GM12865 (cell line): Measurements from ENCODE around the gene SLC25A29.

Experiments
- DNase-seq: peaks from one replicate; pipeline ENCODE4 v3.0.0; 2010; ENCODE audit warnings: low read depth
- H3K4me3 ChIP-seq: 2 replicates; pipeline ENCODE4 v1.5.1; 2011; ENCODE audit warnings: mild to moderate bottlenecking, low read depth, low read length, control low read depth
- TF ChIP-seq, protein P1 (sequence below): IDR thresholded peaks from 2 replicates; pipeline ENCODE4 v1.5.1; 2011; ENCODE audit warnings: low read length, control low read depth, low read depth, inconsistent platforms; ENCODE audit not compliant: insufficient read depth; ENCODE audit errors: missing control alignments

Gene SLC25A29

DNA sequence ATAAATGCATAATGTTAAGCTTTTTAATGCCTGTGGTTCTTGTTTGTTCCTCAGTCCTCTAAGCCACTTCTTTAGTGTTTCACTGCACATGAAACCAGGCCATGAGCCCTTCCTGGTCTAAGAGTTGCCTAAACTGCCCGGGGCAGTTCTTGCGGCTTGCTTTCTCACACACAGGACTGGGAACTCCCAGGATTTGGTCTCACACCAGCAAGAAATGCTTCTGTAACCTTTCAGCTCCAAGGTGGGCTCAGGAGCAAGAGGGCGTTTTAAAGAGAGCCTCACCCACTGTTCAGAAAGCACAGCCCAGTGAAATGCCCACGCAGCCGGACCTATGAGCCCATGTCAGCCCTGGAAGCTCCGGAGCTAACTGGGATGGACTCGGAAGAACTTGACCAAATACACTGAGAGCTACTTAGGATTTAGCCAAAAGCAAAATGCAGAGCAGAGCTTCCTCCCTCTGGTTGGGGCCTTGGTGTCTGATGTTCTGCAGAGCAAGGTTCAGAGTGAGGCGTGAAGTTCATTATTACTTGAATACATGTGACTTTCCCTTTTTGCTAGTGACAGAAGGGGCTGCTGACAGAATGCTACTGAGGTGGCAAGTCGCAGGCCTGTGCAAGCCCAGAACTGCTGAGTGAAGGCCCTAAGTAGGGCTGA, 23.4 kb downstream of the SLC25A29 start:
- DNase-seq: no peak
- TF ChIP-seq, protein P1, sequence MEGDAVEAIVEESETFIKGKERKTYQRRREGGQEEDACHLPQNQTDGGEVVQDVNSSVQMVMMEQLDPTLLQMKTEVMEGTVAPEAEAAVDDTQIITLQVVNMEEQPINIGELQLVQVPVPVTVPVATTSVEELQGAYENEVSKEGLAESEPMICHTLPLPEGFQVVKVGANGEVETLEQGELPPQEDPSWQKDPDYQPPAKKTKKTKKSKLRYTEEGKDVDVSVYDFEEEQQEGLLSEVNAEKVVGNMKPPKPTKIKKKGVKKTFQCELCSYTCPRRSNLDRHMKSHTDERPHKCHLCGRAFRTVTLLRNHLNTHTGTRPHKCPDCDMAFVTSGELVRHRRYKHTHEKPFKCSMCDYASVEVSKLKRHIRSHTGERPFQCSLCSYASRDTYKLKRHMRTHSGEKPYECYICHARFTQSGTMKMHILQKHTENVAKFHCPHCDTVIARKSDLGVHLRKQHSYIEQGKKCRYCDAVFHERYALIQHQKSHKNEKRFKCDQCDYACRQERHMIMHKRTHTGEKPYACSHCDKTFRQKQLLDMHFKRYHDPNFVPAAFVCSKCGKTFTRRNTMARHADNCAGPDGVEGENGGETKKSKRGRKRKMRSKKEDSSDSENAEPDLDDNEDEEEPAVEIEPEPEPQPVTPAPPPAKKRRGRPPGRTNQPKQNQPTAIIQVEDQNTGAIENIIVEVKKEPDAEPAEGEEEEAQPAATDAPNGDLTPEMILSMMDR: no peak
- H3K4me3 ChIP-seq: no peak overlapping the region

DNA sequence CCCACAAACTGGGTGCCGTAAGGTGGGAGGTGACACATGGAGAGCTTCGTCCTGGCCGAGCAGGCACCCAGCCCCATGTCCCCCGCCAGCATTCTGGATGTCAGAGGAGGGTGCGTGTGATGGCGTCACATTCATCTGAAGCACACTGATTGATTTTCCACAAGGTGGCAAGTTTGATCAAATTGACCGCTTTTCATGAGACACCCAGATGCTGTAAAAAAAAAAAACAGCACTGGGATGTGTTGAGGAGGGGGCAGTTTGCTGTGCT, 24.2 kb downstream of the SLC25A29 start:
- H3K4me3 ChIP-seq: no peak overlapping the region
- TF ChIP-seq, protein P1: no peak
- DNase-seq: no peak

DNA sequence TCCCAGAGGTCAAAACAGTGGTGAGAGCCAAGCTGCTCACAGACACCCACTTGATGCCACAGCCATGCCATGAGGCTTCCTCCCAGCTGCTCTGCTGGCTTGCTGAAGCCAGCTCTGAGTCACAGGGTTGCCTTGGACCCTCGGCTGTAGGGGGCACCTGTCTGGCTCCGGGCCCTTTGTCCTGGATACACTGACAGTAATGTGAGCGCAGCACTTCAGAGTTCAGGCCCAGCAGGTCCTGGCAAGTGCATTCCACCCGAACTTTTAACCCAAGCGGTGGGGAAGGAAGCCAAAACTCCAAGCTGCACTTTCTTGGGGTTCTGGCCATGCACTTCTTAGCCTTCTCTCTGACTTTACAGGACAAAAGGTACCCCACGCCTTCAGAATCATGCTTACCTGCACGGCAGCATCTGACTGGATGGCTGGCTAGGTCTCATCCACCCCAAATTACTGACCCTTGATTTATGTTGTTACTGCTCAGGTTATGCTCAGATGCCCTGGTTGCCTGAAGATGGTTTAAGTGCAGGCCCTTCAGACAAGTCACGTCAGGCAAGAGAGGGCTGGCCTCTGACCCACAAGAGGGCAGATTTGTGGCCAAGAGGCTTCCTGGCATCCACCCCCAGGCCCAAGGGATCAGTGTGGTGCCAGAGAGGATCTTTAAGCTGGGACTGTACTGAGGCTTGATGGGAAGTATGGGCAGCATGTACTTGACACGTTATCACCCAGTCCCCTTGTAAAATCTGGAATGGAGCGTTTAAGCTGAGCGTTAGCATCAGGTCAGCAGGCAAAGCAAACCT, 24.8 kb downstream of the SLC25A29 start:
- DNase-seq: no peak
- H3K4me3 ChIP-seq: no peak overlapping the region
- TF ChIP-seq, protein P1: no peak

DNA sequence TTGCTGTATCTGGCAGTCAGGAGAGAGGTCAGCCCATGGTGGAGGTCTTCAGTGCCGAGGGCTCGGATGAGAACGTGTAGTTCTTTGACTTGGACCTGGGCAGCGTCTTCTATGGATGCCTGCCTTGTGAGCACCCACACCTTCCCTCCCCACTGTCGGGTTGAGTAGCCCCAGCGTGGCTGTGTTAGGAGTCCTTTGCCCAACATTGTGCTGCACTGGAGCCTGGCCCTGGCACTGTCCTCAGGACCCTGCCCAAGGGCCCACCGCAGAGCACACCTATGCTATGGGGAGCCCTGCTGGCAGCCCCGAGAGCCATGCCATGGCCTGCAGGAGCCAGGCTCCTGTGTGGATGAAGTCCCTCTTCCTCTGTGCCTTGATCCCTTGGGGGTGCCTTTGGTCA, 26.7 kb downstream of the SLC25A29 start:
- TF ChIP-seq, protein P1: no peak
- DNase-seq: no peak
- no peak overlapping the region for H3K4me3 ChIP-seq

DNA sequence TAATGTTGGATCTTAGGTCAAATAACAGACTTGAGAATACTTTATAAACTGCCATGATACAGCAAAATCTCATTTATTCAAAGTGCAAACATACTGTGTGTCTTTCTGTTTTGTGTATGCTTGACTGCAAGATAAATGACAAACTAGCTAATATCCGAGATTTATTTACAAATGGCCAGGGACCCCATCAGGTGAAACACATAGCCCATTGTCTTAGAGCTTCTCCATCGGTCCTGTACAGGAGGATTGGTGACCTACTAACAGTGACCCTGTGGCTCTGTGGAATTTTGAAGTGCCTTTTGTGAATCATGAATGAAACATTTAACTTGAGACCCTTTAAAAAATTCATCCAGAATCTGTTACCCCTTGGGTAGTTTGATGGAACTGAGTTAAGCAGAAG, 27.1 kb downstream of the SLC25A29 start:
- TF ChIP-seq, protein P1: no peak

DNA sequence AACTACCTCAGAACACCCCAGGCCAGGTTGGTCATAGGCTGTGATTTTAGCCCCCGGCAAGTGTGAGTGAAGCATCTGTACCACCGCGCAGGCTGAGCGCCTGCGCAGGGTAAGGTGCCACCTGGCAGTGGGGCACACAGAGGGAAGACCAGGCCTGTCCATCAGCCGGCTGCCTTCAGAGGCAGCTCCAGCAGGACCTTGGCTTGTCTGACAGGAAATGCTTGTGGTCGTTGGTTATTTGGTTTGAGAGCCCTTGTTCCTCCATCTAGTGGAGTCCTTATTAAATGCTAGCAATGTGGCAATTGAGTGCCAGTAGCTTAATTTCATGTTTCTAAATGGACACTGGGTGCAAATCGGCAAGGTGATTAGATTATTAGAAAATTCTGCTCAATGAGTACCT, 27.5 kb downstream of the SLC25A29 start:
- H3K4me3 ChIP-seq: no peak overlapping the region
- TF ChIP-seq, protein P1: no peak
- DNase-seq: peak; percentile 54

More for the DNA sequence above, 27.1 kb downstream of the SLC25A29 start:
- no peak for DNase-seq
- no peak overlapping the region for H3K4me3 ChIP-seq

DNA sequence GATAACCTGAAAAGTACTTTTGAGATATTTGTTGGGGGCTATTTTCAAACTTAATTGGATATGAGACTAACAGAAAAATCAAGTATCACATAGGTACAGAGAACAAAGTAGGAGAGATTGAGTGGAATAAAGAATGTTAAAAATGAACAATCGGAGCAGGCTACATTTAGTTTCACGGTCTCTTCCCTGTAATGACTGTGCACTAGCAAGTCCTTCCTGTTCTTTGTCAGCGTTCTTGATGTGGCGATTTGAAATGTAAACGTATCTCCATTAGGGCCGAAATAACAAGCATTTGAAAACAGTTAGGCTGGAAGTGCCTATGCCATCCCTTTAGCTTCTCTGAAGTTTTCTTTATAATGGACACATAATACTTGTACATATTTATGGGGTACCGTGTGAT, 31.0 kb downstream of the SLC25A29 start:
- DNase-seq: no peak
- no peak overlapping the region for H3K4me3 ChIP-seq
- TF ChIP-seq, protein P1: no peak
